Smooth muscle cell of the coronary artery (primary cell): ENCODE results near the gene IRX3. TPM values are rescaled to one million over a fixed set of nuclear protein-coding genes. Genes with fewer than 3 reads are reported as not detected.

ENCODE experiments used
- total RNA-seq: library from RNA; depleted of rRNA; stranded (reverse); fragments of >200 nt; gene quantifications from 2 replicates; pipeline ENCODE4 v1.2.3, GENCODE V29; 2014; ENCODE audit warnings: low replicate concordance

The IRX3 gene
- 2.0 and 3.9 TPM in 2 replicates for total RNA-seq

GRCh38 chr16:54286366-54287130 lies at the start of gene IRX3:
Gene IRX3, minus strand, starts transcription at chr16:54286787. Its CDS starts 737 bp downstream, at chr16:54286050.

